Thyroid gland (tissue), 4 donors: ENCODE data around the gene ACYP2.

Experiments used
- POLR2A ChIP-seq, 2 donors: fragments of 450-650 bp; IDR thresholded peaks; one replicate each; pipeline ENCODE4 v1.6.1; 2017; ENCODE audit warnings: antibody characterized with exemption in 2 of 2, mild to moderate bottlenecking in 2 of 2, moderate library complexity in 1 of 2
- TF ChIP-seq, protein P1 (sequence below), 6 experiments: fragments of 200-600 bp in 3 of 6; fragments of 450-650 bp in 3 of 6; sonication (generic) in 3 of 6; IDR thresholded peaks; one replicate each; pipeline ENCODE4 v1.5.1; 2016 to 2019; ENCODE audit warnings: antibody characterized with exemption in 6 of 6, mild to moderate bottlenecking in 2 of 6, inconsistent platforms in 1 of 6, moderate library complexity in 1 of 6

DNA sequence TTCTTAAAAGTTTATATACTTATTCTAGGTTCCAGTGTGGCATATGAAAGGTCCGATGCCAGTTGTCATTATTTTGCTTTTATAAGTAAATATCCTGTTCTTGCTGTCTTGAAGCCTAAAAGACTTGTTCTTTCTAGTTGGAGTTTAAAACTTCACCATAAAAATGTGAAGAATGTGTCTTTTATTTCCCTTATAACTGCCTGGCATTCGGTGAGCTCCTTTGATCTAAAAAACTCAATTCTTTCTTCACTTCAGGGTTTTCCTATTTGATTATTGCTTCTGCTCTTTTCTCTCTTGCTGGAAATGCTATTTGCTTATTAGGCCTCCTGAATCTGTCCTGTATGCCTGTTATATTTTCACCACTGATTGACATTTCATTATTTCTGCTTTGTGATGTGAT lies 89.1 kb downstream of the ACYP2 start:
- TF ChIP-seq, protein P1, sequence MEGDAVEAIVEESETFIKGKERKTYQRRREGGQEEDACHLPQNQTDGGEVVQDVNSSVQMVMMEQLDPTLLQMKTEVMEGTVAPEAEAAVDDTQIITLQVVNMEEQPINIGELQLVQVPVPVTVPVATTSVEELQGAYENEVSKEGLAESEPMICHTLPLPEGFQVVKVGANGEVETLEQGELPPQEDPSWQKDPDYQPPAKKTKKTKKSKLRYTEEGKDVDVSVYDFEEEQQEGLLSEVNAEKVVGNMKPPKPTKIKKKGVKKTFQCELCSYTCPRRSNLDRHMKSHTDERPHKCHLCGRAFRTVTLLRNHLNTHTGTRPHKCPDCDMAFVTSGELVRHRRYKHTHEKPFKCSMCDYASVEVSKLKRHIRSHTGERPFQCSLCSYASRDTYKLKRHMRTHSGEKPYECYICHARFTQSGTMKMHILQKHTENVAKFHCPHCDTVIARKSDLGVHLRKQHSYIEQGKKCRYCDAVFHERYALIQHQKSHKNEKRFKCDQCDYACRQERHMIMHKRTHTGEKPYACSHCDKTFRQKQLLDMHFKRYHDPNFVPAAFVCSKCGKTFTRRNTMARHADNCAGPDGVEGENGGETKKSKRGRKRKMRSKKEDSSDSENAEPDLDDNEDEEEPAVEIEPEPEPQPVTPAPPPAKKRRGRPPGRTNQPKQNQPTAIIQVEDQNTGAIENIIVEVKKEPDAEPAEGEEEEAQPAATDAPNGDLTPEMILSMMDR (IDR thresholded peaks at IDR 0.05): no peak
- no peak for TF ChIP-seq POLR2A (IDR thresholded peaks at IDR 0.05)
